IMR-90 (cell line): ENCODE measurements around the gene MFAP4. TPM values are rescaled to one million over a fixed set of nuclear protein-coding genes. Genes with fewer than 3 reads are reported as not detected.

Experiments used
- ATAC-seq: fragments of 200-7000 bp; cut with Tn5 transposase; 2 replicates; pipeline ENCODE4 v1.9.1; 2020; ENCODE audit warnings: low read depth, mild to moderate bottlenecking, moderate library complexity
- BruUV-seq: library from RNA; stranded (reverse); fragments of 400-500 nt; replicated peaks from 2 replicates; lab custom pipeline; 2021; lab: Mats Ljungman, UMichigan
- CTCF ChIA-PET: fragments of 300-600 bp; formaldehyde crosslinking; extraction: SDS; loops from one replicate; lab custom pipeline; 2021; ENCODE audit warnings: antibody characterized with exemption; lab: Yijun Ruan, JAX
- POLR2A ChIA-PET: fragments of 300-600 bp; sonication (Branson Sonifier 250); formaldehyde crosslinking; loops from one replicate; lab custom pipeline; 2022; ENCODE audit warnings: antibody characterized with exemption; ENCODE audit not compliant: unreplicated experiment; lab: Charles Lee
- DNase-seq: peaks from one replicate; pipeline ENCODE4 v3.0.0; 2013
- H2AFZ ChIP-seq: replicated peaks from 2 replicates; pipeline ENCODE3; 2013; ENCODE audit warnings: low read length, mild to moderate bottlenecking; ENCODE audit not compliant: poor library complexity
- H2AK5ac ChIP-seq: 2 replicates; pipeline ENCODE4 v1.6.1; 2013; ENCODE audit warnings: low read depth, low read length, inconsistent platforms
- H2AK9ac ChIP-seq: replicated peaks from 2 replicates; pipeline ENCODE3; 2013; ENCODE audit warnings: mild to moderate bottlenecking, low read depth, low read length, moderate library complexity; ENCODE audit not compliant: poor library complexity
- H2BK120ac ChIP-seq: 2 replicates; pipeline ENCODE4 v1.6.1; 2013; ENCODE audit warnings: low read depth, low read length, inconsistent platforms
- H2BK15ac ChIP-seq: 3 replicates; pipeline ENCODE4 v1.6.1; 2013; ENCODE audit warnings: low read depth, low read length, inconsistent platforms
- H2BK20ac ChIP-seq: 2 replicates; pipeline ENCODE4 v1.6.1; 2013; ENCODE audit warnings: low read depth, mild to moderate bottlenecking, inconsistent platforms, low read length, moderate library complexity
- H2BK5ac ChIP-seq: 2 replicates; pipeline ENCODE4 v1.6.1; 2013; ENCODE audit warnings: mild to moderate bottlenecking, low read depth, low read length, inconsistent platforms; ENCODE audit not compliant: poor library complexity, severe bottlenecking
- H3K14ac ChIP-seq: replicated peaks from 2 replicates; pipeline ENCODE4 v1.6.1; 2013; ENCODE audit warnings: low read depth, low read length, inconsistent platforms
- H3K18ac ChIP-seq: 2 replicates; pipeline ENCODE4 v1.6.1; 2013; ENCODE audit warnings: low read depth, low read length, control low read depth
- H3K23ac ChIP-seq: 2 replicates; pipeline ENCODE4 v1.6.1; 2013; ENCODE audit warnings: low read depth, low read length, inconsistent platforms
- H3K27ac ChIP-seq: 2 replicates; pipeline ENCODE4 v1.5.1; 2013; ENCODE audit warnings: mild to moderate bottlenecking, control low read depth, low read length; ENCODE audit not compliant: insufficient read depth
- H3K27me3 ChIP-seq: 2 replicates; pipeline ENCODE4 v1.6.1; 2013; ENCODE audit warnings: low read length; ENCODE audit not compliant: control insufficient read depth, insufficient read depth
- H3K36me3 ChIP-seq: 2 replicates; pipeline ENCODE4 v1.6.1; 2013; ENCODE audit warnings: low read length, mixed read lengths; ENCODE audit not compliant: control insufficient read depth, insufficient read depth
- H3K4ac ChIP-seq: 2 replicates; pipeline ENCODE4 v1.6.1; 2013; ENCODE audit warnings: low read depth, low read length, inconsistent platforms
- H3K4me1 ChIP-seq: 2 replicates; pipeline ENCODE4 v1.6.1; 2013; ENCODE audit warnings: low read length, mixed read lengths; ENCODE audit not compliant: control insufficient read depth, insufficient read depth
- H3K4me2 ChIP-seq: 2 replicates; pipeline ENCODE4 v1.6.1; 2013; ENCODE audit warnings: low read depth, mild to moderate bottlenecking, control low read depth, low read length, moderate library complexity
- H3K4me3 ChIP-seq: 2 replicates; pipeline ENCODE4 v1.5.1; 2013; ENCODE audit warnings: low read depth, mild to moderate bottlenecking, control low read depth, low read length, moderate library complexity; ENCODE audit not compliant: insufficient read depth
- H3K56ac ChIP-seq: 2 replicates; pipeline ENCODE4 v1.6.1; 2013; ENCODE audit warnings: low read length, inconsistent platforms; ENCODE audit not compliant: insufficient read depth; ENCODE audit errors: extremely low read depth
- H3K79me1 ChIP-seq, 2 experiments: 2 replicates each; pipeline ENCODE4 v1.6.1; 2013; ENCODE audit warnings: low read length in 2 of 2, inconsistent platforms in 1 of 2, low read depth in 1 of 2
- H3K9ac ChIP-seq: 2 replicates; pipeline ENCODE4 v1.6.1; 2013; ENCODE audit warnings: low read depth, low read length, control low read depth
- H3K9me1 ChIP-seq: 2 replicates; pipeline ENCODE4 v1.6.1; 2013; ENCODE audit warnings: low read length, inconsistent platforms; ENCODE audit not compliant: insufficient read depth
- H3K9me3 ChIP-seq: 2 replicates; pipeline ENCODE4 v1.6.1; 2013; ENCODE audit warnings: low read length; ENCODE audit not compliant: control insufficient read depth, insufficient read depth
- H4K20me1 ChIP-seq: 2 replicates; pipeline ENCODE4 v1.6.1; 2013; ENCODE audit warnings: low read length, inconsistent platforms; ENCODE audit not compliant: insufficient read depth
- H4K5ac ChIP-seq: 2 replicates; pipeline ENCODE4 v1.6.1; 2013; ENCODE audit warnings: mild to moderate bottlenecking, low read depth, low read length, control low read depth
- H4K8ac ChIP-seq, 2 experiments: 2 replicates each; pipeline ENCODE4 v1.6.1; 2013; ENCODE audit warnings: low read depth in 2 of 2, low read length in 2 of 2, control low read depth in 1 of 2, inconsistent platforms in 1 of 2
- H4K91ac ChIP-seq: 2 replicates; pipeline ENCODE4 v1.6.1; 2013; ENCODE audit warnings: low read depth, low read length, inconsistent platforms; ENCODE audit not compliant: insufficient read depth
- POLR2A ChIP-seq: IDR thresholded peaks from 2 replicates; pipeline ENCODE4 v1.6.1; 2012; ENCODE audit warnings: mild to moderate bottlenecking, low read depth, low read length
- WGBS, 2 experiments: methylation state at CpG; one replicate each; pipeline versions ENCODE4 v1.1.5 to v1.1.7; 2013; ENCODE audit warnings: missing lambda C conversion rate in 2 of 2; ENCODE audit not compliant: insufficient read length in 1 of 2; ENCODE audit errors: extremely low coverage in 2 of 2; 5-methylcytosine and 5-hydroxymethylcytosine counted together
- dilution Hi-C: fragments of 300-500 bp; cut with HindIII; formaldehyde crosslinking; loops from one replicate; pipeline ENCODE4 v1.14.3; 2018; ENCODE audit warnings: low sequenced_read_pairs; ENCODE audit not compliant: unreplicated experiment
- in situ Hi-C: fragments of 300-500 bp; cut with MboI; formaldehyde crosslinking; loops from 3 replicates; pipeline ENCODE4 v1.14.3; 2019; ENCODE audit warnings: low sequenced_read_pairs, inconsistent platforms, mixed read lengths
- intact Hi-C: fragments of 100-400 bp; cut with micrococcal nuclease; formaldehyde crosslinking; loops from 2 replicates; pipeline ENCODE4 v1.10.0; 2022
- polyA plus RNA-seq, 3 experiments: library from polyadenylated mRNA; depleted of rRNA; stranded (reverse); fragments of >200 nt; gene quantifications; 2 replicates each; pipeline ENCODE4 v1.2.3, GENCODE V29; 2012; ENCODE audit warnings: low replicate concordance in 1 of 3
- total RNA-seq: library from RNA; depleted of rRNA; stranded (reverse); fragments of >200 nt; gene quantifications from 2 replicates; pipeline ENCODE4 v1.2.3, GENCODE V29; 2012

Gene MFAP4
- total and polyA plus RNA-seq, 2 of the 4 experiments (the other 2 are of a cell fraction): 7.0 to 71.6 TPM

DNA sequence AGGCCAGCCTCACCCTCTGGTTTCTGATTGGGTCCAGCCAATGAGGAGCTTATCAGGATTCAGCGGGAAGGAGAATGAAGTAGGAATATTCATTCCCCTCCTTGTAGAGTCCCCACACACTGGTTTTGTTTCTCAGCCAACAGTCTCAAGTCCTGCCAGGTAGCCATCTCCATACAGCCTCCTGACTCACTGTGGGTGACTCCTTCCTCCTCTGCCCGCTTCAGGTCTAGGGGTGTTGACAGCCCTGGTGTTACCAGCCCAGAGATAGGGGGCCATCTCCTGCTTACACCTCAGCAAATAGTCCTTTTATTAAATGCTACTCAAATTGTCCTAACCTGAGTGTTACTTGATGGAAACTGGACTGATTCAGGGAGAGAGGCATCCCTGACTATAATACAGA lies 4.0 kb upstream of the MFAP4 start:
- Histone ChIP-seq H3K27me3 (no peaks in the 10 kb centered on the region), H3K9me3 (no peaks in the 10 kb centered on the region), H3K18ac (no peak overlapping the region; the same call in 1 of the 2 replicates), H2AK9ac (no peak overlapping the region), H2AK5ac (no peak overlapping the region; the same call in 1 of the 2 replicates), H2BK15ac (no peak overlapping the region), H3K4me1 (peaks cover 25% of the 10 kb centered on the region), H3K79me1 (peaks cover 0 to 5% of the 10 kb centered on the region in 2 experiments; a peak in 2 of 4 replicates), H2AFZ (no peak overlapping the region), H3K4me2 (no peak overlapping the region), H4K5ac (no peak overlapping the region; the same call in 1 of the 2 replicates), H4K91ac (no peak overlapping the region), H3K9me1 (peaks cover 21% of the 10 kb centered on the region), H2BK120ac (no peak overlapping the region), H4K8ac (no peak overlapping the region), H2BK20ac (no peak overlapping the region), H3K27ac (no peak overlapping the region), H3K23ac (no peak overlapping the region), H3K56ac (no peak overlapping the region), H3K4me3 (no peak overlapping the region), H2BK5ac (no peak overlapping the region), H3K36me3 (peaks cover 4% of the 10 kb centered on the region; the same call in 1 of the 2 replicates), H4K20me1 (peaks cover 4% of the 10 kb centered on the region), H3K14ac (no peak overlapping the region), H3K4ac (no peak overlapping the region), H3K9ac (no peak overlapping the region)
- no peak for DNase-seq
- whole genome bisulfite sequencing, 2 experiments: no CpG with 5 or more reads among the region's 2 CpGs
- intact Hi-C loops: no loop called here
- ChIA-PET POLR2A (no interaction called here), CTCF (no interaction called here)
- ATAC-seq: no peak
- TF ChIP-seq POLR2A: no peak
- dilution Hi-C loops: no loop called here
- no TSS peak for BruUV-seq
- in situ Hi-C loops: no loop called here
